ENCODE measurements around the gene ELMOD1. TPM values are rescaled to one million over a fixed set of nuclear protein-coding genes. Genes with fewer than 3 reads are reported as not detected.
"Not testable (repeated sequence)": the region's sequence is repeated elsewhere in the genome, so short reads cannot be mapped to it uniquely, and the experiment has no call there.

The ELMOD1 gene
- total RNA-seq, 4 donors from 2014 or later = 8.9 TPM; not detected in 3

DNA sequence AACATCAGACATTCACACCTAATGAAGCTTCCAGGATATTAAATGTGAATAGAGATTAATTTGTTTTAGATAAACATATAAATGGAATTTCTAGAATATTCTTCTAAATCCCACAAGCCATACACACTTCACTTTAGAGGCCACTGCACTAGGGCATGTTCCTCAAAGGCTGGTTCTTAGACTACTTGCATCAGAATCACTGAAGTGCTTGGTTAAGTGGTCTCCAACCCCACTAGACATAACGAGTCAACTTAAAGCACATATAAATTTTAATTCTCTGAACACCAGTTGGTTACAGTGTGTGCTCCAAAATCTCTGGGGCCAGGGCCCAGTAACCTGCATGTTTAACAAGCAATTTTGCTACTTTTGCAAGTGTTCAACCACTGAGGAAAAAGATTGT is 17.5 kb upstream of the ELMOD1 start:
- DNase-seq = no peak
- Histone ChIP-seq H3K27ac (no peak overlapping the region), H3K27me3 (no peaks in the 10 kb centered on the region), H3K4me1 (no peaks in the 10 kb centered on the region), H3K36me3 (no peaks in the 10 kb centered on the region), H3K4me3 (no peak overlapping the region), H3K9me3 (no peaks in the 10 kb centered on the region)
- TF ChIP-seq, protein P1, sequence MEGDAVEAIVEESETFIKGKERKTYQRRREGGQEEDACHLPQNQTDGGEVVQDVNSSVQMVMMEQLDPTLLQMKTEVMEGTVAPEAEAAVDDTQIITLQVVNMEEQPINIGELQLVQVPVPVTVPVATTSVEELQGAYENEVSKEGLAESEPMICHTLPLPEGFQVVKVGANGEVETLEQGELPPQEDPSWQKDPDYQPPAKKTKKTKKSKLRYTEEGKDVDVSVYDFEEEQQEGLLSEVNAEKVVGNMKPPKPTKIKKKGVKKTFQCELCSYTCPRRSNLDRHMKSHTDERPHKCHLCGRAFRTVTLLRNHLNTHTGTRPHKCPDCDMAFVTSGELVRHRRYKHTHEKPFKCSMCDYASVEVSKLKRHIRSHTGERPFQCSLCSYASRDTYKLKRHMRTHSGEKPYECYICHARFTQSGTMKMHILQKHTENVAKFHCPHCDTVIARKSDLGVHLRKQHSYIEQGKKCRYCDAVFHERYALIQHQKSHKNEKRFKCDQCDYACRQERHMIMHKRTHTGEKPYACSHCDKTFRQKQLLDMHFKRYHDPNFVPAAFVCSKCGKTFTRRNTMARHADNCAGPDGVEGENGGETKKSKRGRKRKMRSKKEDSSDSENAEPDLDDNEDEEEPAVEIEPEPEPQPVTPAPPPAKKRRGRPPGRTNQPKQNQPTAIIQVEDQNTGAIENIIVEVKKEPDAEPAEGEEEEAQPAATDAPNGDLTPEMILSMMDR (IDR thresholded peaks at IDR 0.05) = no peak
- no peak for TF ChIP-seq POLR2A (IDR thresholded peaks at IDR 0.05)
- intact Hi-C loops (cut with DNase I; ENCODE audit: low total_unique reads) = no loop called here

DNA sequence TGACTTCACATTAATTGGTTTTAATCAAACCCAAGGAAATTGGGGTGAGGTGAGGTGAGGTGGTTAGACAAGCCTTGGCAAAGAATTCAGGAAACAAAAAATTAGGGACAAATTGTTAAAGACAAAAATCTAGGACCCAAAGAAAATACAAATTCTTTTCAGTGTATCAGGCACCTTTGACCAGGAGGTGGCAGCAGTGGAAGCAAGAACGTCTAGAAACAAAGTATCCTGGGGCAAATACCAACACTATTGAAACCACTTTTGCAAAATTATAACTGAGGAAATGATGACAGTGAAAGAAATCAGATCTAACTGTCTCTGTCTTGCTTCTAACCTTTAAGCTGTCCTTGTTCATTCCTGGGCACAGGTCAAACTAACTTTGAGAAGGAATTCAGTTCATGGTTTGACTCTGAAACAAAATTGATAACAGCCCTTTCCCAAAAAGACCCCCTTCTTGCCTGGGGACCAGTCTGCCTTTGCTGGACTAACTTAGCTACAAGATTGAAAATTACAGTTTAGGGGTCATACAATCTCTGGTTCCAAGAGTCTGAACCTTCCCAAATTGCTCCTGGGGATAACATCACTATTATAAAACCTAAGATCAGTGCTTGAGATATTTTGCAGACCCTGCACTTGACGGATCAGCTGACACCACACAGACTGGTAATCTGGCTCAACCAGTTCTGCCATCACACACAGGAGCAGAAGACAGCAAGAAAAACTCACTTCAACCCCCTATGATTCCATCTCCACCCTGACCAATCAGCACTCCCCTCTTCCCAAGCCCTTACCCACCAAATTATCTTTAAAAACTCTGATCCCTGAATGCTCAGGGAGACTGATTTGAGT is 14.2 kb upstream of the ELMOD1 start:
- H3K4me3 ChIP-seq; H3K36me3 ChIP-seq; H3K27ac ChIP-seq; H3K9me3 ChIP-seq; H3K4me1 ChIP-seq; intact Hi-C loops (cut with DNase I; ENCODE audit: low total_unique reads); H3K27me3 ChIP-seq: not testable (repeated sequence)
- TF ChIP-seq, protein P1 (IDR thresholded peaks at IDR 0.05) = peak; percentile 56 to 67 (median 60)
- peak in 1 of 2 donors; percentile 36 for DNase-seq

GRCh38 chr11:107577346-107577711 is 13.6 kb upstream of the ELMOD1 start:
- Histone ChIP-seq H3K9me3 (no peaks in the 10 kb centered on the region), H3K27me3 (no peaks in the 10 kb centered on the region), H3K4me3 (no peak overlapping the region), H3K36me3 (no peaks in the 10 kb centered on the region), H3K4me1 (no peaks in the 10 kb centered on the region), H3K27ac (no peak overlapping the region)
- DNase-seq = no peak
- intact Hi-C loops (cut with DNase I; ENCODE audit: low total_unique reads) = no loop called here
- TF ChIP-seq, protein P1 (IDR thresholded peaks at IDR 0.05) = no peak
- no peak for TF ChIP-seq POLR2A (IDR thresholded peaks at IDR 0.05)

DNA sequence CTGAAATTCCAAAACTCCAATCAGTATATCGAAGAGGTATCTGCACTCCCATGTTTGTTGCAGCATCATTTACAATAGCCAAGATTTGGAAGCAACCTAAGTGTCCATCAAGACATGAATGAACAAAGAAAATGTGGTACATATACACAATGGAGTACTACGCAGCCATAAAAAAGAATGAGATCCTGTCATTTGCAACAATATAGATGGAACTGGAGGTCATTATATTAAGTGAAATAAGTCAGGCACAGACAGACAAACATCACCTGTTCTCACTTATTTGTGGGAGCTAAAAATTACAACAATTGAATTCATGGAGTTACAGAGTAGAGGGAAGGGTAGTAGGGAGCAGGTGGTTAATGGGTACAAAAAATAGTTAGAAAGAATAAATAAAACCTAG is 11.8 kb upstream of the ELMOD1 start:
- H3K4me1 ChIP-seq; H3K36me3 ChIP-seq; H3K9me3 ChIP-seq; H3K27ac ChIP-seq; H3K27me3 ChIP-seq; H3K4me3 ChIP-seq; DNase-seq; intact Hi-C loops (cut with DNase I; ENCODE audit: low total_unique reads): not testable (repeated sequence)

DNA sequence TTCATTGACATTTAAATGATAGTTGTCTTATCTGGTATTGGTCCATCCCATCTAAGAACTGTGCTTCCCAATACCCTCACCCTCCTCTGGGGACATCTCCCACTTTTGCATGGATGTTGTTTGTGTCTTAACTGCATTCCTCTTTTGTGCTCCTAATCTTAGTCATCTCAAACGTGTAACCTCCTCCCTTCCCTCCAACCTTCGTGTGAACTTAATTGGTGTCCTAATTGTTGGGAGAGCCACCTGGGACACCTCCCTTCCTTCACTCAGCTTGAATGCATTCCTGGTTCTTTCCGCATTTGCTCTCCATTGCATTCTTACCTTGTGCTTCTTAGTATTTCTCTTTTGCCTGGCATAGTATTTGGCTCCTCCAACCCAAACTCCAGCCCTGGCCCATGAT is 9.8 kb upstream of the ELMOD1 start:
- Histone ChIP-seq H3K36me3 (no peaks in the 10 kb centered on the region), H3K4me3 (no peak overlapping the region), H3K9me3 (no peaks in the 10 kb centered on the region), H3K27ac (no peak overlapping the region), H3K27me3 (no peaks in the 10 kb centered on the region), H3K4me1 (no peaks in the 10 kb centered on the region)
- intact Hi-C loops (cut with DNase I; ENCODE audit: low total_unique reads) = no loop called here
- no peak for DNase-seq
- TF ChIP-seq POLR2A (IDR thresholded peaks at IDR 0.05) = no peak
- TF ChIP-seq, protein P1 (IDR thresholded peaks at IDR 0.05) = no peak
